Activated CD4-positive, alpha-beta T cell treated with anti-CD3 and anti-CD28 coated beads for 24 hours (primary cell): ENCODE results near the gene KIAA1671.
"Not testable (repeated sequence)": the region's sequence is repeated elsewhere in the genome, so short reads cannot be mapped to it uniquely, and the experiment has no call there.

Source experiments
- DNase-seq, 2 donors: peaks; one replicate each; pipeline ENCODE4 v3.0.0-alpha.2; 2020; ENCODE audit warnings: low read depth in 2 of 2

Gene KIAA1671

GRCh38 chr22:24951942-24952836 is at the start of gene KIAA1671:
TSS of gene KIAA1671 (plus strand) at chr22:24952716. CDS start at chr22:25028000, 75,284 bp downstream.
- peak; percentile 73 to 79 for DNase-seq

- DNase-seq, result no peak
Observed at GRCh38 chr22:24905909-24906308, 46.6 kb upstream of the KIAA1671 start.

GRCh38 chr22:24907101-24907500 is 45.4 kb upstream of the KIAA1671 start:
- not testable (repeated sequence) for DNase-seq

GRCh38 chr22:24920029-24920428 is 32.5 kb upstream of the KIAA1671 start:
- no peak for DNase-seq

- DNase-seq, result no peak
Observed at GRCh38 chr22:24925586-24926427, 26.7 kb upstream of the KIAA1671 start.

GRCh38 chr22:24926428-24926725 is 26.1 kb upstream of the KIAA1671 start:
- no peak for DNase-seq

- no peak for DNase-seq
Observed at GRCh38 chr22:24926849-24927579, 25.5 kb upstream of the KIAA1671 start.

GRCh38 chr22:24928322-24928721 is 24.2 kb upstream of the KIAA1671 start:
- no peak for DNase-seq

- DNase-seq, result no peak
Observed at GRCh38 chr22:24930678-24931077, 21.8 kb upstream of the KIAA1671 start.

GRCh38 chr22:24935771-24936483 is 16.6 kb upstream of the KIAA1671 start:
- DNase-seq, result no peak

GRCh38 chr22:24937114-24937513 is 15.4 kb upstream of the KIAA1671 start:
- DNase-seq, result no peak

GRCh38 chr22:24938741-24939341 is 13.7 kb upstream of the KIAA1671 start:
- peak in 1 of 2 donors; percentile 18 for DNase-seq

GRCh38 chr22:24942301-24942700 is 10.2 kb upstream of the KIAA1671 start:
- no peak for DNase-seq

- no peak for DNase-seq
Observed at GRCh38 chr22:24944217-24944937, 8.1 kb upstream of the KIAA1671 start.

- no peak for DNase-seq
Observed at GRCh38 chr22:24945430-24945829, 7.1 kb upstream of the KIAA1671 start.

GRCh38 chr22:24947383-24947782 is 5.1 kb upstream of the KIAA1671 start:
- DNase-seq, result no peak

GRCh38 chr22:24947881-24948280 is 4.6 kb upstream of the KIAA1671 start:
- DNase-seq, result no peak

- DNase-seq, result no peak
Observed at GRCh38 chr22:24948356-24949202, 3.9 kb upstream of the KIAA1671 start.

GRCh38 chr22:24950272-24950902 is 2.1 kb upstream of the KIAA1671 start:
- DNase-seq, result no peak
